CD14-positive monocyte (primary cell): ENCODE data around the gene RNF215. TPM values are rescaled to one million over a fixed set of nuclear protein-coding genes. Genes with fewer than 3 reads are reported as not detected.

Experiments used
- DNase-seq, 3 donors: peaks; one replicate each; pipeline ENCODE4 v3.0.0-alpha.2; 2011 to 2022
- H2AFZ ChIP-seq: 2 replicates; pipeline ENCODE4 v1.6.0; 2012; ENCODE audit warnings: mild to moderate bottlenecking, low read depth, low read length, inconsistent platforms; ENCODE audit not compliant: insufficient read depth, poor library complexity, severe bottlenecking
- H3K27ac ChIP-seq, 2 donors: 1 replicate in 1 of 2; 2 replicates in 1 of 2; pipeline ENCODE4 v1.5.1; 2012 to 2013; ENCODE audit warnings: low read length in 2 of 2, control low read depth in 1 of 2, inconsistent platforms in 1 of 2, low read depth in 1 of 2, mild to moderate bottlenecking in 1 of 2
- H3K27me3 ChIP-seq, 2 donors: one replicate each; pipeline versions ENCODE4 v1.6.0 to v1.6.1; 2011 to 2013; ENCODE audit warnings: low read length in 2 of 2; ENCODE audit not compliant: control insufficient read depth in 2 of 2, insufficient read depth in 2 of 2
- H3K36me3 ChIP-seq, 2 donors: replicated peaks in 1 of 2; 1 replicate in 1 of 2; 2 replicates in 1 of 2; pipeline versions ENCODE4 v1.5.1 to v1.6.1; 2012 to 2013; ENCODE audit warnings: low read length in 2 of 2, control low read depth in 1 of 2, inconsistent platforms in 1 of 2, mild to moderate bottlenecking in 1 of 2; ENCODE audit not compliant: insufficient read depth in 2 of 2, control insufficient read depth in 1 of 2
- H3K4me1 ChIP-seq, 2 donors: 1 replicate in 1 of 2; 2 replicates in 1 of 2; pipeline versions ENCODE4 v1.5.1 to v1.6.1; 2012 to 2013; ENCODE audit warnings: low read length in 2 of 2, control low read depth in 1 of 2, inconsistent platforms in 1 of 2, mild to moderate bottlenecking in 1 of 2, moderate library complexity in 1 of 2; ENCODE audit not compliant: insufficient read depth in 2 of 2, control insufficient read depth in 1 of 2
- H3K4me2 ChIP-seq: replicated peaks from 2 replicates; pipeline ENCODE3; 2012; ENCODE audit warnings: low read length, moderate library complexity, mild to moderate bottlenecking; ENCODE audit not compliant: poor library complexity, severe bottlenecking; ENCODE audit errors: extremely low read depth
- H3K4me3 ChIP-seq, 3 experiments: fragments of 200-600 bp in 1 of 3; sonication (generic) in 1 of 3; replicated peaks in 1 of 3; 1 replicate in 2 of 3; 2 replicates in 1 of 3; pipeline ENCODE4 v1.5.1; 2011 to 2013; ENCODE audit warnings: low read length in 3 of 3, mild to moderate bottlenecking in 3 of 3, control low read depth in 2 of 3, low read depth in 2 of 3, inconsistent platforms in 1 of 3, moderate library complexity in 1 of 3
- H3K79me2 ChIP-seq: 2 replicates; pipeline ENCODE4 v1.6.0; 2012; ENCODE audit warnings: mild to moderate bottlenecking, control low read depth, inconsistent platforms, low read length, moderate library complexity; ENCODE audit not compliant: insufficient read depth
- H3K9ac ChIP-seq: 2 replicates; pipeline ENCODE4 v1.6.0; 2017; ENCODE audit warnings: low read length, mild to moderate bottlenecking; ENCODE audit not compliant: insufficient read depth, poor library complexity, severe bottlenecking
- H3K9me3 ChIP-seq, 2 donors: replicated peaks in 1 of 2; 1 replicate in 1 of 2; 2 replicates in 1 of 2; pipeline versions ENCODE4 v1.5.1 to v1.6.1; 2012 to 2013; ENCODE audit warnings: low read length in 2 of 2, control low read depth in 1 of 2; ENCODE audit not compliant: control insufficient read depth in 1 of 2, insufficient read depth in 1 of 2
- H4K20me1 ChIP-seq: 2 replicates; pipeline ENCODE4 v1.6.0; 2012; ENCODE audit warnings: mild to moderate bottlenecking, low read length, control low read depth, moderate library complexity; ENCODE audit not compliant: insufficient read depth
- H3K27ac Mint-ChIP-seq, 7 donors: one replicate each; pipeline ENCODE4 v1.8.0; 2020; ENCODE audit warnings: mild to moderate bottlenecking in 7 of 7, mixed read lengths in 7 of 7, moderate library complexity in 6 of 7, inconsistent platforms in 2 of 7
- H3K27me3 Mint-ChIP-seq, 3 donors: one replicate each; pipeline ENCODE4 v1.8.0; 2021 to 2022; ENCODE audit warnings: low read depth in 3 of 3, mild to moderate bottlenecking in 3 of 3, mixed read lengths in 3 of 3, moderate library complexity in 3 of 3, inconsistent platforms in 1 of 3
- H3K36me3 Mint-ChIP-seq, 2 donors: one replicate each; pipeline ENCODE4 v1.8.0; 2020; ENCODE audit warnings: mixed read lengths in 2 of 2, inconsistent platforms in 1 of 2, mild to moderate bottlenecking in 1 of 2
- H3K4me1 Mint-ChIP-seq: one replicate; pipeline ENCODE4 v1.8.0; 2020; ENCODE audit warnings: mild to moderate bottlenecking, mixed read lengths
- H3K4me3 Mint-ChIP-seq, 2 donors: one replicate each; pipeline ENCODE4 v1.8.0; 2020; ENCODE audit warnings: mild to moderate bottlenecking in 2 of 2, mixed read lengths in 2 of 2, moderate library complexity in 1 of 2
- H3K9me3 Mint-ChIP-seq, 7 donors: one replicate each; pipeline ENCODE4 v1.8.0; 2020 to 2022; ENCODE audit warnings: mixed read lengths in 7 of 7, mild to moderate bottlenecking in 6 of 7, moderate library complexity in 6 of 7, inconsistent platforms in 2 of 7
- WGBS: methylation state at CpG from one replicate; pipeline ENCODE4 v1.1.5; 2013; ENCODE audit warnings: missing lambda C conversion rate; ENCODE audit not compliant: insufficient coverage; 5-methylcytosine and 5-hydroxymethylcytosine counted together
- intact Hi-C, 2 donors: fragments of 100-400 bp; cut with micrococcal nuclease; formaldehyde crosslinking; loops; one replicate each; pipeline versions ENCODE4 v1.15.0 to v1.15.1; 2023
- polyA plus RNA-seq, 3 donors: library from polyadenylated mRNA; depleted of rRNA in 1 of 3; unstranded in 2 of 3; stranded (reverse) in 1 of 3; fragments of 300-500 nt in 2 of 3; fragments of >200 nt in 1 of 3; fragmentation: Illumina TruSeq in 2 of 3; gene quantifications; 1 replicate in 2 of 3; 2 replicates in 1 of 3; pipeline ENCODE4 v1.2.3, GENCODE V29; 2012 to 2021
- TF ChIP-seq, protein P1 (sequence below): fragments of 200-600 bp; IDR thresholded peaks from one replicate; pipeline ENCODE4 v1.8.0; 2022; ENCODE audit warnings: antibody characterized with exemption, mild to moderate bottlenecking

Gene RNF215
- polyA plus RNA-seq, 3 donors, result 0.26 to 12.2 (median 0.42) TPM

DNA sequence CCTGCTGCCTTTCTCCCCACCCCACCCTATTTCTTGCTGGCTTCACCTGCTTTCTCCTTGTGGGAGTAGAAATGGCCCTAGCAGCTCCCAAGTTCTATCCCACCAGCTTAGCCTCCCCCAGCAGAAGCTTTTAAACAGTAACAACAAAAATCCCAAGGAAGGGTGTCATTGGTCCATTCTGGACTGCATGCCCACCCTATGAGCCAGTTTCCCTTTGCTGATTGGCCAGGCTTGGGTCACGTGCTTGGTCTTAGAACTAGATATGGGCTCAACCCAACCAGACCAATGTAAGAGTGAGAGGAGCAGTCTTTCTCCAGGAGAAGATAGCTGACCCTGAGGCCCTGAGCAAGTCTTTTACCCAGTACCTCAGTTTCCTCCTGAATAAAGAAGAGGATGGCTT is 40.7 kb upstream of the RNF215 start:
- Mint-ChIP-seq H3K4me3 (no peak overlapping the region), H3K27ac (peak overlapping the region in 1 of 7 donors; percentile 20), H3K9me3 (peaks cover 0 to 3% (median 0%) of the 10 kb centered on the region in 7 donors), H3K36me3 (peaks cover 3 to 12% of the 10 kb centered on the region in 2 donors), H3K27me3 (peaks cover 0 to 7% (median under 1%) of the 10 kb centered on the region in 3 donors), H3K4me1 (peaks cover 28% of the 10 kb centered on the region)
- H2AFZ ChIP-seq, result no peak overlapping the region
- H3K4me1 ChIP-seq, result peaks cover 33 to 39% of the 10 kb centered on the region in 2 donors
- TF ChIP-seq, protein P1, sequence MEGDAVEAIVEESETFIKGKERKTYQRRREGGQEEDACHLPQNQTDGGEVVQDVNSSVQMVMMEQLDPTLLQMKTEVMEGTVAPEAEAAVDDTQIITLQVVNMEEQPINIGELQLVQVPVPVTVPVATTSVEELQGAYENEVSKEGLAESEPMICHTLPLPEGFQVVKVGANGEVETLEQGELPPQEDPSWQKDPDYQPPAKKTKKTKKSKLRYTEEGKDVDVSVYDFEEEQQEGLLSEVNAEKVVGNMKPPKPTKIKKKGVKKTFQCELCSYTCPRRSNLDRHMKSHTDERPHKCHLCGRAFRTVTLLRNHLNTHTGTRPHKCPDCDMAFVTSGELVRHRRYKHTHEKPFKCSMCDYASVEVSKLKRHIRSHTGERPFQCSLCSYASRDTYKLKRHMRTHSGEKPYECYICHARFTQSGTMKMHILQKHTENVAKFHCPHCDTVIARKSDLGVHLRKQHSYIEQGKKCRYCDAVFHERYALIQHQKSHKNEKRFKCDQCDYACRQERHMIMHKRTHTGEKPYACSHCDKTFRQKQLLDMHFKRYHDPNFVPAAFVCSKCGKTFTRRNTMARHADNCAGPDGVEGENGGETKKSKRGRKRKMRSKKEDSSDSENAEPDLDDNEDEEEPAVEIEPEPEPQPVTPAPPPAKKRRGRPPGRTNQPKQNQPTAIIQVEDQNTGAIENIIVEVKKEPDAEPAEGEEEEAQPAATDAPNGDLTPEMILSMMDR, result no peak
- no CpG with 5 or more reads among the region's 1 CpG for WGBS
- H3K36me3 ChIP-seq, result no peaks in the 10 kb centered on the region
- no peaks in the 10 kb centered on the region for H4K20me1 ChIP-seq
- no peak overlapping the region for H3K4me2 ChIP-seq
- peaks cover 5% of the 10 kb centered on the region for H3K79me2 ChIP-seq
- no peaks in the 10 kb centered on the region for H3K9me3 ChIP-seq
- intact Hi-C loops, result loop anchor here (5.0 to 10.0 kb wide), 3 partner anchors 36 to 543 kb away; partner anchors contain the start of genes MTMR3 (in 1 of the 2) and RNF215 (in 1 of the 2)
- H3K27ac ChIP-seq, result no peak overlapping the region
- no peak overlapping the region for H3K9ac ChIP-seq
- H3K4me3 ChIP-seq, result no peak overlapping the region
- no peaks in the 10 kb centered on the region for H3K27me3 ChIP-seq
- DNase-seq, result no peak

DNA sequence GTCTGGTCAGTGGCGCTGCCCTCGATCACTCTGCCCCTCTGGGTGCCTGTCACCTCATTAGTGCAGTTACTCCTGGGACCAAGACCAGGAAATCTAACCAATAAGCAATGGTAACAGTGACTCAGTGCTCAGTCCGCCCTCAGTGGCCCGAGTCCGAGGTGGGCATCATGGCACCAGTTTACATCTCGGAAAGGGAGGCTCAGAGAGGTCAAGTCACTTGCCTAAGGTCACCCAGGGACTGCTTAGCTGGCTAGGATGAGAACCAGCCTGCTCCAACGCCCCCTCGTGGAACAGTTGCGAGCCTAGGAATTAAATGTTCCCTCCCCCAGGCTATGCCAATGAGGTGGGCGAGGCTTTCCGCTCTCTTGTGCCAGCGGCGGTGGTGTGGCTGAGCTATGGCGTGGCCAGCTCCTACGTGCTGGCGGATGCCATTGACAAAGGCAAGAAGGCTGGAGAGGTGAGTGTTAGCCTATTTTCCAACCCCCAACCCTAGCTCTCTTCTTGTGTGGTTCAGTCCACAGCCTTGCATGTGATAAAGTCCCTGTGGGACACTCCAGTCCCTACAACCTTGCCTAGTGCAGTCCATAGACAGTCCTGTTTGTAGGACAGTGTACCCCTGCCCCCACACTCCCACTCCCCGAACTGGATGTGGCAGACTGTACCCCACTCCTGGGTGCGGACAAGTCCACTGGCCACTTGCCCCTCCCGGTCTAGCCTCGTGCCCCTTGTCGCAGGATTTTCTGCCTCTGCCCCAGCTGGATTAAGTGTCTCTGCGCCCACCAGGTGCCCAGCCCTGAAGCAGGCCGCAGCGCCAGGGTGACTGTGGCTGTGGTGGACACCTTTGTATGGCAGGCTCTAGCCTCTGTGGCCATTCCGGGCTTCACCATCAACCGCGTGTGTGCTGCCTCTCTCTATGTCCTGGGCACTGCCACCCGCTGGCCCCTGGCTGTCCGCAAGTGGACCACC is 39.5 kb upstream of the RNF215 start:
- peak overlapping the region; percentile 87 to 93 for H3K4me3 Mint-ChIP-seq
- H3K27ac Mint-ChIP-seq, result peak overlapping the region; percentile 76 to 93 (median 85)
- H2AFZ ChIP-seq, result peak overlapping the region; percentile 91
- peaks cover 40 to 46% of the 10 kb centered on the region in 2 donors for H3K4me1 ChIP-seq
- peaks cover 40% of the 10 kb centered on the region for H3K4me1 Mint-ChIP-seq
- no peaks in the 10 kb centered on the region for H3K9me3 ChIP-seq
- H3K9ac ChIP-seq, result peak overlapping the region; percentile 74
- peak overlapping the region in 1 of 2 donors; percentile 51 for H3K27ac ChIP-seq
- H3K36me3 Mint-ChIP-seq, result peaks cover 3 to 12% of the 10 kb centered on the region in 2 donors
- TF ChIP-seq, protein P1, result peak; percentile 80
- intact Hi-C loops, result loop anchor here (5.0 to 10.0 kb wide), 3 partner anchors 34 to 542 kb away; partner anchors contain the start of genes MTMR3 (in 1 of the 2) and RNF215 (in 1 of the 2)
- peaks cover 6% of the 10 kb centered on the region for H3K79me2 ChIP-seq
- H3K9me3 Mint-ChIP-seq, result peaks cover 0 to 3% (median 0%) of the 10 kb centered on the region in 7 donors
- peaks cover 0 to 5% (median 2%) of the 10 kb centered on the region in 3 donors for H3K27me3 Mint-ChIP-seq
- peak; percentile 76 to 79 (median 78) for DNase-seq
- no peaks in the 10 kb centered on the region for H4K20me1 ChIP-seq
- H3K27me3 ChIP-seq, result no peaks in the 10 kb centered on the region
- H3K4me3 ChIP-seq, result peak overlapping the region; percentile 49 to 88 (median 50)
- 84% methylated on average over 19 of the region's 29 CpGs for WGBS
- peak overlapping the region; percentile 85 for H3K4me2 ChIP-seq
- H3K36me3 ChIP-seq, result no peaks in the 10 kb centered on the region
